NCI-H128 (cell line): ENCODE results near the gene CDK8.
"Not testable (repeated sequence)": the region's sequence is repeated elsewhere in the genome, so short reads cannot be mapped to it uniquely, and the experiment has no call there.

ENCODE experiments used
- DNase-seq: peaks from one replicate; lab custom pipeline; 2025; ENCODE audit not compliant: unreplicated experiment; lab: John Stamatoyannopoulos, UW

Gene CDK8

DNA sequence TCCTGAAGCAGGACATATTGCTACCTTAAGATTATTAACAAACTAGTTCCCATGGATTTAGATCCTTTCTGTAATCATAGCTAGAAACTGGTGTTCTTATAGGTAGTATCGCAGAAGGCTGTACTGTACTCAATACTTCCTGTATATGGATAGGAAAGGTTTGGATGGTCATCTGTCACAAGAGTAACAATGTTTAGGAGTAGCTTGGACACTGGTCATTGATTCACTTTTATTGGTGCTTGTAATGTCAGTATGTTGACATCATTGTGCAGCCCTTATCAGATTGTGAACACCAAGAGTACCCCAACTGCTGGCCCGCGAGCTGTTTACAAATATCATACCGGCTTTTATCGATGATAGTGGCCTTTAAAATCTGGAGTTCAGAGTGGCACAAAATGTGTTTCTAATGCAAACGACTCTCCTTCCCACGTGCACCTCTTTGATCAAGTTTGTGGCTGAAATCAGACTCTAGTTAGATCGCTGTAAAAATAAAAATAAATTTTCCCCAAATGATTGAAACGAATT lies 605 bp upstream of the CDK8 start:
- DNase-seq: no peak

DNA sequence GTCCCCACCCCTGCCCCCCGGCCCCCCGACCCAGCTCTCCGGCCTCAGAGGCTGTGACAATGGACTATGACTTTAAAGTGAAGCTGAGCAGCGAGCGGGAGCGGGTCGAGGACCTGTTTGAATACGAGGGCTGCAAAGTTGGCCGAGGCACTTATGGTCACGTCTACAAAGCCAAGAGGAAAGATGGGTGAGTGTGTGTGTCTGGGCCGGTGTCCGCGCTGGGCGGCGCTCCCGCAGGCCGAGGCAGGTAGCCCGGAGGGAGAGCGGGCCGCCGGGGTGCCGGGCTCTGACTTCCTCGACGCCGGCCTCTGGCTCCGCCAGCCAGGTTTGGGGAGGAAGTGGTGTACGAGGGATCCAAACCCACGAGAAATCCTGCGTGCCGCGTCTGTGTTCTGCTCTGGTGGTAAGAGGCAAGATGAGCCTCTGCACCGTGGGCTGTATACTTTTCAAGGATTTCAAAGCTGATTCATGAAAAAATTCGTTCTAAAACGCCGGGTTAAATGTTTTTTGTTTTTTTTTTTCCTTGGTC lies 718 bp downstream of the CDK8 start:
- DNase-seq: peak; percentile 42

DNA sequence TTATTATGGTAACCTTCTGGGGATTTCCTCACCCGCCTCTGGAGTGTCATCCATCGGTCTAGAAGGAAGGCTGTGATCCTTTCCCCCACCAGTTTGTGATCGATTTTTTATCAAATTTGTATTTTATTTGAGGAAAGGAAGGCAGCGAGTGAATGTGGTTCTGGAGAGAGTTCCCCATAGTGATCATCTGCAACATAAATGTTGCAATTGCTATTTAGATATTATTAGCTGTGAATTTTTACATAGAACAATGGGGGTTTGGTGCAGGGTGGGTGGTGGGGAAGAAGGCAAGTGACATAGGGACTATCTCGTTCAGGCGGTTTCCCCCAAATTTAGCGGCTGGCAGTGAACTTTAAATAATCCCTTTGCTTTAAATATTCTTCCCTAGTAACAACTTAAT lies 1.2 kb downstream of the CDK8 start:
- no peak for DNase-seq

DNA sequence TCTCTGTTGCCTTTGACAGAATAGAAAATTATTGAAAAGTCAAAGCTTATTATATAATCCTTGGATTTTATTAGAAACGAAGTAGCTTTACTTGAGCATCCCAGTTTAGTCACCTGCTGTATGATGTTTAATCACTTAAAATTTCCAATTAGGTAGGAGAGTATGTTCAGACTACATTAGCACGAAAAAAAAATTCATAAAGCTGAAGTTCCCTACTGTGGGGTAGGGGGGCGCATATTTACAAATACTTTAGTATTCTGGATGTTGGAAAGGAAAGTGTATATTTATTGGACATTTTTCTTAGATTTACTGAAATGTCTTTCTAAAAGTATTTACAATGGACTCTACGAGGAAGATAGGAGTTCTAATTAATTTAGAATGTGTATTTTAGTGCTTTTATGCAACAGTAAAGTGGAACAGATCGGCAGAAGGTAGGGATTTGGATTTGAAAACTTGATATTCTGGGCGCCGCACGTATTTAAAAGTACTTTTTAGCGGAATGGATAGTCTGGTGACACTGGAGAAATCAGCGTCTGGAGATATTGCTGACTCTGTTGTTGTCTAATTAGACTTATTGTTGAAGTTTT lies 1.9 kb downstream of the CDK8 start:
- DNase-seq: no peak

GRCh38 chr13:26257049-26257448 lies 3.1 kb downstream of the CDK8 start:
- DNase-seq: no peak

GRCh38 chr13:26259634-26260033 lies 5.7 kb downstream of the CDK8 start:
- DNase-seq: no peak

GRCh38 chr13:26262156-26262555 lies 8.2 kb downstream of the CDK8 start:
- no peak for DNase-seq

DNA sequence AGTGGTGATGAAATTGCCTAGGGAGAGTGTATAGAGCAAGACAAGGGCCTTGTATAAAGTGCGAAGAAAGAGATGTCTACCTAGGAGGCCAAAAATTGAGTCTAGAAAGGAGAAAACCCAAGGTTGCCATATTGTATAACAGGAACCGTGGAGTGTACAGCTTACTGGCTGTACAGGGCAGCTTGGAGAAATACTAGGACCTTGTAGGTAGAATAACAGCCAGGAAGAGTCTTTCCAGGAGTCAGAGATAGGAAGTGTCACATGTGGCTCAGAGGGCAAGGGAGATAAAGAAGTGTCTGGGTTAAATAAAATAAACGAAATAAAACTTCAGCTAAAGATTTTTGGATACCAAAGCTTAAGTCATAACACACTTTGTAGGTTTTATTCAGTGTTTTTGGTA lies 12.4 kb downstream of the CDK8 start:
- DNase-seq: no peak

GRCh38 chr13:26270707-26271106 lies 16.8 kb downstream of the CDK8 start:
- DNase-seq: no peak

GRCh38 chr13:26272621-26273020 lies 18.7 kb downstream of the CDK8 start:
- DNase-seq: no peak

GRCh38 chr13:26280295-26280694 lies 26.4 kb downstream of the CDK8 start:
- no peak for DNase-seq

DNA sequence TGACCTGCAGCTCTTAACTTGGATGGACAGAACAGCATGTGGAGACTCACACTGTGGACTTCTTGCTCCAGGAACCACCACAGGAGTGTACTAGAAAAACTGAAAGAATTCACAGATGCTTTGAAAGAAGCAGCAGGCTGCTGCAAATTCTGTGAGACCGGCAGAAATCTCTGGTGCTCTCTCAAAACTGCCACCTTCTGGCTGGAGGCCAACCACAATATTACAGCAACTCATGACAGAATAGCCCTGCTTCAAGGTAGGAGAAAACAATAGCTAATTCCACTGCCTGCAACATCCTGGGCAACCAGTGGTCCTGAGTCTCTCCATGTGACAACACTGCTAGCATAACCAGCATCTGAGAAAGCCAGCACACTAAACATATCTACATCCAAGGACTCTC lies 26.9 kb downstream of the CDK8 start:
- no peak for DNase-seq

- not testable (repeated sequence) for DNase-seq
Measured at GRCh38 chr13:26285911-26286310, 32.0 kb downstream of the CDK8 start.

GRCh38 chr13:26288838-26289237 lies 34.9 kb downstream of the CDK8 start:
- DNase-seq: not testable (repeated sequence)

- no peak for DNase-seq
Measured at GRCh38 chr13:26295812-26296211, 41.9 kb downstream of the CDK8 start.

DNA sequence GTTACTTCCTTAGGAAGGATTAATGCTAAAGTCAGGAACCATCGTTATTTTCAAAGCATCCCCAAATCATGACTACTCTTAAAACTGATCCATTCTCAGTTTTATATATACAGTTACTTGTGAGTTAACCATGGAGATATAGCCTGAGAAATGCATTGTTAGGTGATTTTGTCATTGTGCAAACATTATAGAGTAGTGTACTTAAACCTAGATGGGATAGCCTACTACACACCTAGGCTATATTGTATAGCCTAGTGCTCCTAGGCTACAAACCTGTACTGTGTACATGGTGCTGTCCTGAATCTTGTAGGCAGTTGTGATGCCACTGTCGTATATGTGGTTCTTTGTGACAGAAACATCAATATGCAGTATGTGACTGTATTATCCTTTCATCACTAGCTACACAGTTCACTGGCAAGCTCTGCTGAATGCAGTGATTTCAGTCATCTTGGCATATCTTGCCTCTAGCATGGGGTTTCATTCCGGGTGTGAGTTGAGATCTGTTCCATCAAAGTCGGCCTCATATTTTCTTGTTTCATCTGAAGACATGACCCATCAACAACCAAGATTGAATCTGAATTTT lies 45.3 kb downstream of the CDK8 start:
- no peak for DNase-seq

GRCh38 chr13:26300140-26300539 lies 46.2 kb downstream of the CDK8 start:
- DNase-seq: no peak

DNA sequence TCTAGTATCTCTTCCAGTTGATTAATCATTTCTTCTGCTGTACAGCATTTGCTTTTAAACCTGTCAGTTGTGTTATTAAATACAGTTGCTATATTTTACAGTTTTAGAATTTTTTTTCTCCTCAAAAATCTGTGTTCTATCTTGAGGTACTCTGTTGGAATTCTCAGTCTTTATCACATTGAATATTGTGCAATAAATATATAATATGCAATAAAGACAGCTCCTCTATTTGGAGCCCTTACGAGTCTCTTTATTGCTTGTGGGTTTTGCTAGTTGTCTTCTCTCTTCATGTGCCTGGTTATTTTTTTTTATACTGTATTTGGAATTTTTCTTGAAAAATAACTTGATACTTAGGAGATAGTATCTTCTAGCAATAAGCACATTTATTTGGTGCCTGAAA lies 51.7 kb downstream of the CDK8 start:
- no peak for DNase-seq

- DNase-seq: no peak
Measured at GRCh38 chr13:26307701-26308100, 53.8 kb downstream of the CDK8 start.

DNA sequence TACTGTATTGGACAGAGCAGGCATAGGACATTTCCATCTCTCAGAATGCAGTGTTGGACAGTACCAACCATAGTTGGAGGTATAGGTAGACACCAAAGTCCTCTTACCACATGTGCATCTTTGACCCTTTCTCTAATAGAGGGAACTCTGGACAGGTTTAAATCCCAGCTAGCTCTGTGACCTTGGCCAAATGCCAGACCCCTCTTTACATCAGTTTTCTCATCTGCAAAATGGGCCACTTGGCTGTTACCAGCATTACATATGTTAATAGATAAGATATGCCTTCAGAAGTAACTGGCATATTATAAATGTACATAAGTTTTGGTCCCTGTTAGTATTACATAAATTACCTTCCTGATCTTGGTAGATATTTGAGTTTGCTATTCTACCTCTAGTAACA lies 54.3 kb downstream of the CDK8 start:
- DNase-seq: no peak

DNA sequence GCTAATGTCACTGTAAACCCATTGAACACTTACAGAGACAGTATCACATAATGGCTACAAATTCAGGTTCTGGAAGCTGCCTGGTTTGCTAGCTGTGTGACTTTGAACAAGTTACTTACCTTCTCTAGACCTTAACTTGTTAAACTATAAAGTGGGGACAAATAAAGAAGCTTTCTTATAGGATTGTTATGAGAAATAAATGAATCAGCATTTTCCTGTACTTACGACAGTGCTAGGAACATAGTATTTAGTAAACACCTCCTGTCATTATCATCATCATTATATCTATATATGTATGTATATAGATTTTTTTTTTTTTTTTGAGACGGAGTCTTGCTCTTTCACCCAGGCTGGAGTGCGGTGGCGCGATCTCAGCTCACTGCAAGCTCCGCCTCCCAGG lies 54.9 kb downstream of the CDK8 start:
- no peak for DNase-seq

DNA sequence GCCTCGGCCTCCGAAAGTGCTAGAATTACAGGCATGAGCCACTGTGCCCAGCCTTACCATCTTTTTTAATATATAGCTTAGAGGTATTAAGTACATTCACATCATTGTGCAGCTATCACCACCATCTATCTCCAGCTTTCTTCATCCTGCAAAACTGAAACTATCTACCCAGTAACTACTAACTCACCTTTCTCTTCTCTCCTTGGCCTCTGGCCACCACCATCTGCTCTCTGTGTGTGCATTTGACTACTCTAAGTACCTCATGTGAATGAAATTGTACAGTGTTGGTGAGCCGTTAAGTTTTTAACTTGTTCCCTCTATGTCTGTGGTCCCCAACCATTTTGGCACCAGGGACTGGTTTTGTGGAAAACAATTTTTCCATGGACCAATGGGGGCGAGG lies 56.1 kb downstream of the CDK8 start:
- DNase-seq: no peak

GRCh38 chr13:26310470-26310869 lies 56.5 kb downstream of the CDK8 start:
- no peak for DNase-seq
